ENCODE results near the gene SEC24C. TPM values are rescaled to one million over a fixed set of nuclear protein-coding genes. Genes with fewer than 3 reads are reported as not detected.
"Not testable (repeated sequence)": the region's sequence is repeated elsewhere in the genome, so short reads cannot be mapped to it uniquely, and the experiment has no call there.

SEC24C gene
- total RNA-seq, 4 donors from 2014 or later = 25.3 to 75.9 (median 40.1) TPM

DNA sequence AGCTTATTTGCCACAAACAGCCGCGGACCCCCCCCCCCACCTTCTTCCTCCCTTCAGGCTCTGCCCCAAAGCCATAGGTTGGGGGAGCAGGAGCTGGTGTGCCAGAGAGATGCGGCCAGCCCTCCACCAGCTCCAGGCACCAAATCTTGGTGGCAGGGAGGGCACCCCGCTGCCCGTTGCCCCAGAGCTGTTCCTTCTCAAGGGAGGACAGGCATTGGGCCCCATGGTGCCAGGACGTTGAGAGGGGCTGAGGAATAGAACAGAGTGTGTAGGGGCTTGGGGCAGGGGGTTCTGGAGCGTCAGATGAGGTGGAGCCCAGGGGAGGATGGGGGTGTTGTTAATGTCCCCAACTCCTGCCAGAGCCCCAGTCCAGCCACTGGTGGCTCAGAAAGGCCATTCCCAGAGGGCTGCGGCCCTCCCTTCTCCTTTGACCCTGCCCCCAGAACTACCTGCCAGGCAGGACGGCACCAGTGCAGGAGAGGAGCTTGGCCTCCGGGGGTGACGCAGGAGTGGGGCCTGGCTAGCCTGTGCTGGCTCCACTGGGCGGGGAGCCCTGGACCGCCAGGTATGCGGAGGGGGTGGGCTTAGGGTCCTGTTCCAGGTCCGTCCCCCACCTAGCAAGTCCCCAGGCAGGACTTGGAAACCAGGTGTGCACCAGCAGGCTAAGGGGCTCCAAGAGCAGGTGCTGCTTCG is 10.0 kb upstream of the SEC24C start:
- Histone ChIP-seq H3K9me3 (no peaks in the 10 kb centered on the region), H3K27ac (no peak overlapping the region), H3K4me3 (no peak overlapping the region), H3K27me3 (no peaks in the 10 kb centered on the region), H3K4me1 (peaks cover 0 to 6% of the 10 kb centered on the region in 2 donors), H3K36me3 (no peaks in the 10 kb centered on the region)
- DNase-seq = no peak
- TF ChIP-seq POLR2A (IDR thresholded peaks at IDR 0.05) = no peak
- TF ChIP-seq, protein P1, sequence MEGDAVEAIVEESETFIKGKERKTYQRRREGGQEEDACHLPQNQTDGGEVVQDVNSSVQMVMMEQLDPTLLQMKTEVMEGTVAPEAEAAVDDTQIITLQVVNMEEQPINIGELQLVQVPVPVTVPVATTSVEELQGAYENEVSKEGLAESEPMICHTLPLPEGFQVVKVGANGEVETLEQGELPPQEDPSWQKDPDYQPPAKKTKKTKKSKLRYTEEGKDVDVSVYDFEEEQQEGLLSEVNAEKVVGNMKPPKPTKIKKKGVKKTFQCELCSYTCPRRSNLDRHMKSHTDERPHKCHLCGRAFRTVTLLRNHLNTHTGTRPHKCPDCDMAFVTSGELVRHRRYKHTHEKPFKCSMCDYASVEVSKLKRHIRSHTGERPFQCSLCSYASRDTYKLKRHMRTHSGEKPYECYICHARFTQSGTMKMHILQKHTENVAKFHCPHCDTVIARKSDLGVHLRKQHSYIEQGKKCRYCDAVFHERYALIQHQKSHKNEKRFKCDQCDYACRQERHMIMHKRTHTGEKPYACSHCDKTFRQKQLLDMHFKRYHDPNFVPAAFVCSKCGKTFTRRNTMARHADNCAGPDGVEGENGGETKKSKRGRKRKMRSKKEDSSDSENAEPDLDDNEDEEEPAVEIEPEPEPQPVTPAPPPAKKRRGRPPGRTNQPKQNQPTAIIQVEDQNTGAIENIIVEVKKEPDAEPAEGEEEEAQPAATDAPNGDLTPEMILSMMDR (IDR thresholded peaks at IDR 0.05) = no peak
- intact Hi-C loops (cut with DNase I; ENCODE audit: low total_unique reads) = no loop called here

DNA sequence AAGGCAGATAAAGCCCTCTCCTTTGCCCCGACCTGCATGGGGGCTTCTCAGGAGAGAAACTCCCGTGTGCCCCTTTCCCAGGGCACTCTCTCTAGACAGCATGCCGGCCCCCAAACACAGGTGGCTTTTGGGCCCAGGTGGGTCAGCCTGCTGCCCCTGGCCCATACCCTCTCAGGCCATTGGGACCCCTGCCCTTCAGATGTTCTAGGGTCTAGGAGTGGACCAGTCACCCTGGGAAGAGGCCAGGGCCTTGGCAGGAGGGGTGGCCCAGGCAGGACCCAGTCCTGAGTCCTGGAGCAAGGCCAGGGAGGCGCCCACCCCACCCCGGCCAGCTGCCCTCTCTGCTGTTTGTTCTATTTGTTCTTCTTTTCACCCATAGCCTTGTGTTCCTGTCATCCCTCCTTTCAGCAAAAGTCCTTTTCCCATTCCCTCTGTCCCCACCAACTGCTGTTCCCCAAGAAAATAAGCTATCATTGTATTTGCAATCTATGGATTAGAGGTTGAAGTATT is 9.3 kb upstream of the SEC24C start:
- Histone ChIP-seq H3K27ac (no peak overlapping the region), H3K4me3 (no peak overlapping the region), H3K27me3 (no peaks in the 10 kb centered on the region), H3K4me1 (peaks cover 0 to 6% of the 10 kb centered on the region in 2 donors), H3K36me3 (no peaks in the 10 kb centered on the region), H3K9me3 (no peaks in the 10 kb centered on the region)
- no peak for DNase-seq
- TF ChIP-seq, protein P1 (IDR thresholded peaks at IDR 0.05) = no peak
- no peak for TF ChIP-seq POLR2A (IDR thresholded peaks at IDR 0.05)
- intact Hi-C loops (cut with DNase I; ENCODE audit: low total_unique reads) = no loop called here

DNA sequence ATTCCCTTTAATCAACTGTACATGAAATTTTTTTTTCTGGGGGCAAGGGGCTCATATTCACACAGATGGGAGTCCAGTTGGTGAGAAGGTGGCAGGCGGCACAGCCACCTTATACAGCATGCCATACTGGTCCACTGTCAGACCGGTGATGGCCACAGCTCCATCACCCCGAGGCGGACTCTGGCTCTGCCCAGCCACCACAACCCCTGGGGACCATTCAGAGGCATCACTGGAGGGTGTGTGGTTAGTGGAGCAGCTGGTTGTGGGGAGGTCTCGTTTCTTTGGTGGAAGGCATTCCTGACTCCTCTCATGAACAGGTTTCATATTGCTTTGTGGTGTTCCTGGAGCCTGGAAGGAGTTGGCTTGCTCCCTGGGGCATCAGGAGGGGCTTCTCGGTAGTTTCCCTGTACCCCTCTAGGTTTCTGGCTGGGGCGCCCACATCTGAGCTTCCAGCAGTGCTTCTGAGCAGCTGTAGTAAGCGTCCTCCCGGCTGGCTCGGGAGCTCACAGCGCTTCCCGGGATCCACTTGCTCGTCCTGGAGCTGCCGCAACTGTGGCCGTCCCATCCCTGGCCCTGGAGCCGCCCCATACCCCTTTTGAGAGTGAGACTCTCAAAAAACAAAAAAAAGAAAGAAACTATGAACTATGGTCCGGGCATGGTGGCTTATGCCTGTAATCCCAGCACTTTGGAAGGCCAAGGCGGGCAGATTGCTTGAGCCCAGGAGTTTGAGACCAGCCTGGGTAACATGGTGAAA is 3.5 kb upstream of the SEC24C start:
- H3K27me3 ChIP-seq; H3K27ac ChIP-seq; intact Hi-C loops (cut with DNase I; ENCODE audit: low total_unique reads); DNase-seq; H3K36me3 ChIP-seq; H3K4me3 ChIP-seq; H3K9me3 ChIP-seq; H3K4me1 ChIP-seq: not testable (repeated sequence)

DNA sequence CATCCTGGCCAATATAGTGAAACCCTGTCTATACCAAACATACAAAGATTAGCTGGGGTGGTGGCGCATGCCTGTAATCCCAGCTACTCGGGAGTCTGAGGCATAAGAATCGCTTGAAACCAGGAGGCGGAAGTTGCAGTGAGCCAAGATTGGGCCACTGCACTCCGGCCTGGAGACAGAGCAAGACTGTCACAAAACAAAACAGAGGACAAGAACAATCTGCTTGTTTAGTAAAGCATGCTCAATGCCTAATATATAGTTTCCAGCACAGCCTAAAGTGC is 1.8 kb upstream of the SEC24C start:
- intact Hi-C loops (cut with DNase I; ENCODE audit: low total_unique reads) = no loop called here
- no peak overlapping the region for H3K4me3 ChIP-seq
- TF ChIP-seq POLR2A (IDR thresholded peaks at IDR 0.05) = no peak
- TF ChIP-seq, protein P1 (IDR thresholded peaks at IDR 0.05) = no peak
- H3K27me3 ChIP-seq = no peaks in the 10 kb centered on the region
- no peak overlapping the region for H3K27ac ChIP-seq
- no peaks in the 10 kb centered on the region for H3K9me3 ChIP-seq
- DNase-seq = no peak
- no peaks in the 10 kb centered on the region for H3K36me3 ChIP-seq
- H3K4me1 ChIP-seq = peaks cover 3 to 8% of the 10 kb centered on the region in 2 donors

DNA sequence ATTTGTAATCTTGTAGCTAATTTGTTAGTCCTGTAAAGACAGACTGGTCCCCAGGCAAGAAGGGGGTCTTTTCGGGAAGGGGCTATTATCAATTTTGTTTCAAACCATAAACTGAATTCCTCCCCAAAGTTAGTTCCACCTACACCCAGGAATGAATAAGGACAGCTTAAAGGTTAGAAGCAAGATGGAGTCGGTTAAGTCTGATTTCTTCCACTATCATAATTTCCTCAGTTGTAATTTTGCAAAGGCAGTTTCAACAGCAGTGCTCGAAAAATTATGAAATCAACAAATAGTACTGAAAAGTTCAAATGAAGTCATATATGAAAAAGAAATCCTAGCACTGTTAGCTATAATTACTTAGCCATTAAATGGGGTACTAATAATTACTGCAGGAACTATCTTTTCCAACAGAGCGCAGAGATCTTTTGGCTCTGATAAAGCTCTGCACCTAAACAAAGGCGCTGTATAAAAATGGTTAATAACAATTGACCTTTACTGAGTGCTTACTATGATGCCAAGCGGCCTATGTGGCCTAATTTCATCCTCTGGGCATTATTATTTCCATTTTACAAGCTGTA is 756 bp upstream of the SEC24C start:
- intact Hi-C loops (cut with DNase I; ENCODE audit: low total_unique reads) = no loop called here
- H3K36me3 ChIP-seq = no peaks in the 10 kb centered on the region
- H3K27me3 ChIP-seq = no peaks in the 10 kb centered on the region
- TF ChIP-seq, protein P1 (IDR thresholded peaks at IDR 0.05) = no peak
- no peak for TF ChIP-seq POLR2A (IDR thresholded peaks at IDR 0.05)
- peaks cover 3 to 8% of the 10 kb centered on the region in 2 donors for H3K4me1 ChIP-seq
- peak overlapping the region; percentile 84 to 88 for H3K4me3 ChIP-seq
- no peaks in the 10 kb centered on the region for H3K9me3 ChIP-seq
- no peak for DNase-seq
- H3K27ac ChIP-seq = peak overlapping the region; percentile 91 to 93

Data from uterus (tissue), 4 donors.